ENCODE measurements around the gene STMN1. TPM values are rescaled to one million over a fixed set of nuclear protein-coding genes. Genes with fewer than 3 reads are reported as not detected.
A peak's percentile ranks its signal among the peaks of the same experiment; 100 is the strongest.

STMN1 gene
- total and polyA plus RNA-seq, 9 of the 15 experiments (the other 6 are each of a cell fraction or from before 2014, with no cell fraction given): 269 to 2,153 (median 595) TPM

- TF ChIP-seq, protein P1, sequence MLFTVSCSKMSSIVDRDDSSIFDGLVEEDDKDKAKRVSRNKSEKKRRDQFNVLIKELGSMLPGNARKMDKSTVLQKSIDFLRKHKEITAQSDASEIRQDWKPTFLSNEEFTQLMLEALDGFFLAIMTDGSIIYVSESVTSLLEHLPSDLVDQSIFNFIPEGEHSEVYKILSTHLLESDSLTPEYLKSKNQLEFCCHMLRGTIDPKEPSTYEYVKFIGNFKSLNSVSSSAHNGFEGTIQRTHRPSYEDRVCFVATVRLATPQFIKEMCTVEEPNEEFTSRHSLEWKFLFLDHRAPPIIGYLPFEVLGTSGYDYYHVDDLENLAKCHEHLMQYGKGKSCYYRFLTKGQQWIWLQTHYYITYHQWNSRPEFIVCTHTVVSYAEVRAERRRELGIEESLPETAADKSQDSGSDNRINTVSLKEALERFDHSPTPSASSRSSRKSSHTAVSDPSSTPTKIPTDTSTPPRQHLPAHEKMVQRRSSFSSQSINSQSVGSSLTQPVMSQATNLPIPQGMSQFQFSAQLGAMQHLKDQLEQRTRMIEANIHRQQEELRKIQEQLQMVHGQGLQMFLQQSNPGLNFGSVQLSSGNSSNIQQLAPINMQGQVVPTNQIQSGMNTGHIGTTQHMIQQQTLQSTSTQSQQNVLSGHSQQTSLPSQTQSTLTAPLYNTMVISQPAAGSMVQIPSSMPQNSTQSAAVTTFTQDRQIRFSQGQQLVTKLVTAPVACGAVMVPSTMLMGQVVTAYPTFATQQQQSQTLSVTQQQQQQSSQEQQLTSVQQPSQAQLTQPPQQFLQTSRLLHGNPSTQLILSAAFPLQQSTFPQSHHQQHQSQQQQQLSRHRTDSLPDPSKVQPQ (CRISPR knock-in tag; IDR thresholded peaks at IDR 0.05; ENCODE audit: borderline replicate concordance): no peak
- peak; percentile 99 for TF ChIP-seq ARID2 (IDR thresholded peaks at IDR 0.05)
- TF ChIP-seq, protein P2, sequence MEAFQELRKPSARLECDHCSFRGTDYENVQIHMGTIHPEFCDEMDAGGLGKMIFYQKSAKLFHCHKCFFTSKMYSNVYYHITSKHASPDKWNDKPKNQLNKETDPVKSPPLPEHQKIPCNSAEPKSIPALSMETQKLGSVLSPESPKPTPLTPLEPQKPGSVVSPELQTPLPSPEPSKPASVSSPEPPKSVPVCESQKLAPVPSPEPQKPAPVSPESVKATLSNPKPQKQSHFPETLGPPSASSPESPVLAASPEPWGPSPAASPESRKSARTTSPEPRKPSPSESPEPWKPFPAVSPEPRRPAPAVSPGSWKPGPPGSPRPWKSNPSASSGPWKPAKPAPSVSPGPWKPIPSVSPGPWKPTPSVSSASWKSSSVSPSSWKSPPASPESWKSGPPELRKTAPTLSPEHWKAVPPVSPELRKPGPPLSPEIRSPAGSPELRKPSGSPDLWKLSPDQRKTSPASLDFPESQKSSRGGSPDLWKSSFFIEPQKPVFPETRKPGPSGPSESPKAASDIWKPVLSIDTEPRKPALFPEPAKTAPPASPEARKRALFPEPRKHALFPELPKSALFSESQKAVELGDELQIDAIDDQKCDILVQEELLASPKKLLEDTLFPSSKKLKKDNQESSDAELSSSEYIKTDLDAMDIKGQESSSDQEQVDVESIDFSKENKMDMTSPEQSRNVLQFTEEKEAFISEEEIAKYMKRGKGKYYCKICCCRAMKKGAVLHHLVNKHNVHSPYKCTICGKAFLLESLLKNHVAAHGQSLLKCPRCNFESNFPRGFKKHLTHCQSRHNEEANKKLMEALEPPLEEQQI (IDR thresholded peaks at IDR 0.05): no peak; the same call in 1 of the 2 replicates
- TF ChIP-seq FOSL1 (tag; conservative IDR thresholded peaks at IDR 0.05): peak; percentile 30; the same call in 1 of the 2 replicates
- TF ChIP-seq FOXM1 (IDR thresholded peaks at IDR 0.05; ENCODE audit: low read depth): no peak
- TF ChIP-seq FOXM1 (CRISPR knock-in tag; IDR thresholded peaks at IDR 0.05; ENCODE audit: low read depth): no peak; the same call in 1 of the 2 replicates
- no peak for TF ChIP-seq NCOR1 (IDR thresholded peaks at IDR 0.05)
- TF ChIP-seq SIN3B (IDR thresholded peaks at IDR 0.05; ENCODE audit: low read depth): 0 out of 2 replicates have a peak, but pooled peaks have one; percentile 32
- TF ChIP-seq, protein P3, sequence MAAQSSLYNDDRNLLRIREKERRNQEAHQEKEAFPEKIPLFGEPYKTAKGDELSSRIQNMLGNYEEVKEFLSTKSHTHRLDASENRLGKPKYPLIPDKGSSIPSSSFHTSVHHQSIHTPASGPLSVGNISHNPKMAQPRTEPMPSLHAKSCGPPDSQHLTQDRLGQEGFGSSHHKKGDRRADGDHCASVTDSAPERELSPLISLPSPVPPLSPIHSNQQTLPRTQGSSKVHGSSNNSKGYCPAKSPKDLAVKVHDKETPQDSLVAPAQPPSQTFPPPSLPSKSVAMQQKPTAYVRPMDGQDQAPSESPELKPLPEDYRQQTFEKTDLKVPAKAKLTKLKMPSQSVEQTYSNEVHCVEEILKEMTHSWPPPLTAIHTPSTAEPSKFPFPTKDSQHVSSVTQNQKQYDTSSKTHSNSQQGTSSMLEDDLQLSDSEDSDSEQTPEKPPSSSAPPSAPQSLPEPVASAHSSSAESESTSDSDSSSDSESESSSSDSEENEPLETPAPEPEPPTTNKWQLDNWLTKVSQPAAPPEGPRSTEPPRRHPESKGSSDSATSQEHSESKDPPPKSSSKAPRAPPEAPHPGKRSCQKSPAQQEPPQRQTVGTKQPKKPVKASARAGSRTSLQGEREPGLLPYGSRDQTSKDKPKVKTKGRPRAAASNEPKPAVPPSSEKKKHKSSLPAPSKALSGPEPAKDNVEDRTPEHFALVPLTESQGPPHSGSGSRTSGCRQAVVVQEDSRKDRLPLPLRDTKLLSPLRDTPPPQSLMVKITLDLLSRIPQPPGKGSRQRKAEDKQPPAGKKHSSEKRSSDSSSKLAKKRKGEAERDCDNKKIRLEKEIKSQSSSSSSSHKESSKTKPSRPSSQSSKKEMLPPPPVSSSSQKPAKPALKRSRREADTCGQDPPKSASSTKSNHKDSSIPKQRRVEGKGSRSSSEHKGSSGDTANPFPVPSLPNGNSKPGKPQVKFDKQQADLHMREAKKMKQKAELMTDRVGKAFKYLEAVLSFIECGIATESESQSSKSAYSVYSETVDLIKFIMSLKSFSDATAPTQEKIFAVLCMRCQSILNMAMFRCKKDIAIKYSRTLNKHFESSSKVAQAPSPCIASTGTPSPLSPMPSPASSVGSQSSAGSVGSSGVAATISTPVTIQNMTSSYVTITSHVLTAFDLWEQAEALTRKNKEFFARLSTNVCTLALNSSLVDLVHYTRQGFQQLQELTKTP (IDR thresholded peaks at IDR 0.05; ENCODE audit: low read depth in 1 of 2, partially characterized antibody in 2 of 2): peak in 1 of 2 experiments; percentile 78
- TF ChIP-seq RBFOX2 (IDR thresholded peaks at IDR 0.05; ENCODE audit: low read depth, low read length): peak; percentile 41; the same call in 1 of the 2 replicates
- TF ChIP-seq, protein P4, sequence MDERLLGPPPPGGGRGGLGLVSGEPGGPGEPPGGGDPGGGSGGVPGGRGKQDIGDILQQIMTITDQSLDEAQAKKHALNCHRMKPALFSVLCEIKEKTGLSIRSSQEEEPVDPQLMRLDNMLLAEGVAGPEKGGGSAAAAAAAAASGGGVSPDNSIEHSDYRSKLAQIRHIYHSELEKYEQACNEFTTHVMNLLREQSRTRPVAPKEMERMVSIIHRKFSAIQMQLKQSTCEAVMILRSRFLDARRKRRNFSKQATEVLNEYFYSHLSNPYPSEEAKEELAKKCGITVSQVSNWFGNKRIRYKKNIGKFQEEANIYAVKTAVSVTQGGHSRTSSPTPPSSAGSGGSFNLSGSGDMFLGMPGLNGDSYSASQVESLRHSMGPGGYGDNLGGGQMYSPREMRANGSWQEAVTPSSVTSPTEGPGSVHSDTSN (CRISPR knock-in tag; IDR thresholded peaks at IDR 0.05; ENCODE audit: low read depth): no peak
- TF ChIP-seq, protein P4 (tag; conservative IDR thresholded peaks at IDR 0.05; ENCODE audit: low read depth): peak; percentile 44; the same call in 1 of the 2 replicates
- peak in 1 of 2 experiments; percentile 67; a peak in 1 of 4 replicates for TF ChIP-seq FOXA3 (CRISPR knock-in tag; conservative IDR thresholded peaks at IDR 0.05 in 1 of 2, IDR thresholded peaks at IDR 0.05 in 1 of 2)
- peak in 1 of 2 experiments; percentile 85; a peak in 1 of 4 replicates for TF ChIP-seq ARNT (IDR thresholded peaks at IDR 0.05)
These were observed 10.7 kb downstream of the STMN1 start (continued) for GRCh38 chr1:25895365-25895990.
